ENCODE results near the gene MAGEA9B.
"Not testable (repeated sequence)": the region's sequence is repeated elsewhere in the genome, so short reads cannot be mapped to it uniquely, and the experiment has no call there.

The MAGEA9B gene

GRCh38 chrX:149572743-149573142 is 14.5 kb downstream of the MAGEA9B start:
- WGBS, 2 experiments = 71 to 88% methylated on average over 1 of the region's 1 CpG
- Histone ChIP-seq H3K27ac (ENCODE audit: insufficient read depth, low read depth, low read length, poor library complexity, severe bottlenecking) (no peak overlapping the region), H3K4me1 (ENCODE audit: control insufficient read depth, insufficient read depth, low read length) (peaks cover 4% of the 10 kb centered on the region), H3K9me3 (ENCODE audit: control insufficient read depth, low read length) (no peaks in the 10 kb centered on the region), H3K27me3 (ENCODE audit: control insufficient read depth, insufficient read depth, low read length, poor library complexity, severe bottlenecking) (no peaks in the 10 kb centered on the region), H3K4me3 (ENCODE audit: insufficient read depth, low read depth, low read length) (no peak overlapping the region), H3K36me3 (ENCODE audit: control insufficient read depth, insufficient read depth, low read length) (no peaks in the 10 kb centered on the region)

- WGBS, 2 experiments = 92% methylated on average over 7 of the region's 7 CpGs
- H3K27ac ChIP-seq (ENCODE audit: insufficient read depth, low read depth, low read length, poor library complexity, severe bottlenecking) = no peak overlapping the region
Observed at GRCh38 chrX:149571770-149572169, 15.5 kb downstream of the MAGEA9B start.

GRCh38 chrX:149570668-149571067 is 16.6 kb downstream of the MAGEA9B start:
- H3K9me3 ChIP-seq (ENCODE audit: control insufficient read depth, low read length) = no peaks in the 10 kb centered on the region
- H3K4me1 ChIP-seq (ENCODE audit: control insufficient read depth, insufficient read depth, low read length) = peaks cover 4% of the 10 kb centered on the region
- no peaks in the 10 kb centered on the region for H3K36me3 ChIP-seq (ENCODE audit: control insufficient read depth, insufficient read depth, low read length)
- no peak overlapping the region for H3K4me3 ChIP-seq (ENCODE audit: insufficient read depth, low read depth, low read length)
- 85% methylated on average over 6 of the region's 6 CpGs for WGBS, 2 experiments
- no peaks in the 10 kb centered on the region for H3K27me3 ChIP-seq (ENCODE audit: control insufficient read depth, insufficient read depth, low read length, poor library complexity, severe bottlenecking)
- H3K27ac ChIP-seq (ENCODE audit: insufficient read depth, low read depth, low read length, poor library complexity, severe bottlenecking) = no peak overlapping the region

More at GRCh38 chrX:149571770-149572169, 15.5 kb downstream of the MAGEA9B start:
- H3K9me3 ChIP-seq (ENCODE audit: control insufficient read depth, low read length) = no peaks in the 10 kb centered on the region
- no peaks in the 10 kb centered on the region for H3K36me3 ChIP-seq (ENCODE audit: control insufficient read depth, insufficient read depth, low read length)
- no peaks in the 10 kb centered on the region for H3K27me3 ChIP-seq (ENCODE audit: control insufficient read depth, insufficient read depth, low read length, poor library complexity, severe bottlenecking)
- H3K4me1 ChIP-seq (ENCODE audit: control insufficient read depth, insufficient read depth, low read length) = peaks cover 4% of the 10 kb centered on the region
- no peak overlapping the region for H3K4me3 ChIP-seq (ENCODE audit: insufficient read depth, low read depth, low read length)

DNA sequence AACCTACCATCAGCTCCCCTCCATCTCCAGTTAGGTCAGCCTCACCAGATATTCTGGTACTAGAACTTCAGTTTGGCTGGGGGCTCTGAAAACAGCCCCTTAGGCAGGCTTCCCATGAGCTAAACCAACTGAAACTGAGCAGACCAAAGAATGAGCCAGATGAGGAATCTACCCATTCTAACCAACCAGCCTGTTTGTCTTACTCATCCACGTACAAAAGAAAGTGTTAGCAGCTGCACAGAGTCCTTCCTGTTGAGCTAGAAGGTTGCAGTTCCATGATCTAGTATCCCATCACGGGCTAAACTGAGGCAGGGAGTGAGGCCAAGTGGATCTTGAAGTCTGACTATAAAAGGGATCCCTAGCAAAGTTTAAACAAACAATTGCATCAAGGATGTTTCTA is 17.5 kb downstream of the MAGEA9B start:
- H3K4me1 ChIP-seq (ENCODE audit: control insufficient read depth, insufficient read depth, low read length) = peaks cover 4% of the 10 kb centered on the region
- no peak overlapping the region for H3K4me3 ChIP-seq (ENCODE audit: insufficient read depth, low read depth, low read length)
- H3K27me3 ChIP-seq (ENCODE audit: control insufficient read depth, insufficient read depth, low read length, poor library complexity, severe bottlenecking) = no peaks in the 10 kb centered on the region
- H3K9me3 ChIP-seq (ENCODE audit: control insufficient read depth, low read length) = no peaks in the 10 kb centered on the region
- no peaks in the 10 kb centered on the region for H3K36me3 ChIP-seq (ENCODE audit: control insufficient read depth, insufficient read depth, low read length)
- no peak overlapping the region for H3K27ac ChIP-seq (ENCODE audit: insufficient read depth, low read depth, low read length, poor library complexity, severe bottlenecking)
- 88 to 92% methylated on average over 2 of the region's 2 CpGs for WGBS, 2 experiments

- no peaks in the 10 kb centered on the region for H3K36me3 ChIP-seq (ENCODE audit: control insufficient read depth, insufficient read depth, low read length)
- H3K4me3 ChIP-seq (ENCODE audit: insufficient read depth, low read depth, low read length) = no peak overlapping the region
- no peaks in the 10 kb centered on the region for H3K9me3 ChIP-seq (ENCODE audit: control insufficient read depth, low read length)
- no peaks in the 10 kb centered on the region for H3K27me3 ChIP-seq (ENCODE audit: control insufficient read depth, insufficient read depth, low read length, poor library complexity, severe bottlenecking)
- peaks cover 4% of the 10 kb centered on the region for H3K4me1 ChIP-seq (ENCODE audit: control insufficient read depth, insufficient read depth, low read length)
- 86 to 89% methylated on average over 4 to 5 of the region's 5 CpGs for WGBS, 2 experiments
- no peak overlapping the region for H3K27ac ChIP-seq (ENCODE audit: insufficient read depth, low read depth, low read length, poor library complexity, severe bottlenecking)
Observed at GRCh38 chrX:149568701-149569296, 18.5 kb downstream of the MAGEA9B start.

DNA sequence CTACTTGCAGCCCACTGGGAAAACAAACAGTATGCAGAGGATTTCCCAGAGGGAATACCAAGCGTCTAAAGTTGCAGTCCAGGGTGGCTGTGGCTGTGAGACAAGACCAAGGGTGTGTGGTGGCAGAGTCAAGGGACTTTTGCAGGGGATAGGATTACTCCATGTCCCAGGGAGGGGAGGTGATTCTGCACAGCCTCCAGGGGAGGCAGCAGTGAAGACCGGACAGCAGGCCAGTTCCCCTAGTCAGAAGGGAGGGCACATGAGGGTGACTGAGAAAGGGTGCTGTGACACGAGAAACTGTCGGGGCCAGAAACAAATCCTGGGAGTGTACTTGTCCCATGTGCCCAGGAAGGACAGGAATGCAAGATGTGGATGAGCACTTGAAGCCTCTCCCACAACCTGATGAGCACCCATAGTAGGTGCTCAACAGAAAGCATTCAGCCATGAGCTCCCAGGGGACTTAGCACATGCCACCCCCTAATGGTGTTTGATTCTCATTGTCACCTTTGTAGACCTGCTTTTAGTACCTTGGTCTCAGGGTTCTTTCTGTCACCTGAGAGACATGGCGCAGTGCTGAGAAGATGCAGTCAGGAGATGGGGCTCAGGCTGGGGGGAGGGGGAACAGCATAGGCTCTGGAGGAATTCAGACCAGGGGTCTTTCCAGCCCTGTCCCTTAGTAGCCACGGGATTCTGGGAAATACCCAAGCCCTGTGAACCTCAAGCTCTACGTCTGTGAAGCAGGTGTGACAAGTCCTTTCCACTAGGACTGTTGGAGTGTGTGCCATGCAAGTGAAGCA is 19.4 kb downstream of the MAGEA9B start:
- no peaks in the 10 kb centered on the region for H3K27me3 ChIP-seq (ENCODE audit: control insufficient read depth, insufficient read depth, low read length, poor library complexity, severe bottlenecking)

DNA sequence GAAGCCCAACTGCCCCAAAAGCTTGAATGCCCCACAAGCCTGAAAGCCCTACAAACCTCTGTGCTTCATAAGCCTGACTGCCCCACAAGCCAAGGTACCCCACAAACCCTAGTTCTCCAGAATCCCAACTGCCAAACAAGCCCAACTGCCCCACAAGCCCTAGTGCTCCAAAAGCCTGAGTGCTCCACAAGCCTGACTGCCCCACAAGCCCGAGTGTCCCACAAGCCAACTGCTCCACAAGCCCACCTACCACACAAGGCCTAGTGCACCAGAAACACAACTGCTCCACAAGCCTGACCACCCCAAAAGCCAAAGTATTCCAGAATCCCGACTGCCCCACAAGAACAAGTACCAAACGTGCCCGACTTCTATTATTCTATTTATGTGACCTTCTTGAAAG is 23.9 kb downstream of the MAGEA9B start:
- Histone ChIP-seq H3K4me1 (ENCODE audit: control insufficient read depth, insufficient read depth, low read length) (no peaks in the 10 kb centered on the region), H3K27me3 (ENCODE audit: control insufficient read depth, insufficient read depth, low read length, poor library complexity, severe bottlenecking) (no peaks in the 10 kb centered on the region), H3K9me3 (ENCODE audit: control insufficient read depth, low read length) (no peaks in the 10 kb centered on the region), H3K36me3 (ENCODE audit: control insufficient read depth, insufficient read depth, low read length) (no peaks in the 10 kb centered on the region), H3K27ac (ENCODE audit: insufficient read depth, low read depth, low read length, poor library complexity, severe bottlenecking) (no peak overlapping the region), H3K4me3 (ENCODE audit: insufficient read depth, low read depth, low read length) (no peak overlapping the region)
- 86 to 98% methylated on average over 3 to 4 of the region's 4 CpGs for WGBS, 2 experiments

More for the DNA sequence above, 19.4 kb downstream of the MAGEA9B start:
- Histone ChIP-seq H3K4me3 (ENCODE audit: insufficient read depth, low read depth, low read length) (no peak overlapping the region), H3K4me1 (ENCODE audit: control insufficient read depth, insufficient read depth, low read length) (peaks cover 4% of the 10 kb centered on the region), H3K9me3 (ENCODE audit: control insufficient read depth, low read length) (no peaks in the 10 kb centered on the region), H3K36me3 (ENCODE audit: control insufficient read depth, insufficient read depth, low read length) (no peaks in the 10 kb centered on the region), H3K27ac (ENCODE audit: insufficient read depth, low read depth, low read length, poor library complexity, severe bottlenecking) (no peak overlapping the region)
- 82 to 85% methylated on average over 7 of the region's 7 CpGs for WGBS, 2 experiments

DNA sequence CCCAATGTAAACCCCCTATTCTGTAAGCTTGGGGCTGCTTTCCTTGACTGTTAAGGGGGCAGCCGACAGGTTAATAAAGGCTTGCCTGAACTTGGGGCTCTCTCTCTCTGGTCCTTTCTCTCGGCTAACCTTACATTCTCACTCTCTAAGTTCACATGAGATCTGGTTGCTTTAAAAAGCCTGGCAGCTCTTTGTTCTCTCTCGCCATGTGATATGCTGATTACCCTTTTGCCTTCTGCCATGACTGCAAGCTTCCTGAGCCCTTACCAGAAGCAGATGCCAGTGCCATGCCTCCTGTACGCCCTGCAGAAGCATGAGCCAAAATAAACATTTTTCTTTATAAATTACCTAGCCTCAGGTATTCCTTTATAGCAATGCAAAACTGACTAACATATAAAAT is 32.0 kb downstream of the MAGEA9B start:
- no CpG with 5 or more reads among the region's 4 CpGs for whole genome bisulfite sequencing, 2 experiments
- H3K4me1 ChIP-seq (ENCODE audit: control insufficient read depth, insufficient read depth, low read length); H3K36me3 ChIP-seq (ENCODE audit: control insufficient read depth, insufficient read depth, low read length); H3K9me3 ChIP-seq (ENCODE audit: control insufficient read depth, low read length); H3K27me3 ChIP-seq (ENCODE audit: control insufficient read depth, insufficient read depth, low read length, poor library complexity, severe bottlenecking); H3K27ac ChIP-seq (ENCODE audit: insufficient read depth, low read depth, low read length, poor library complexity, severe bottlenecking); H3K4me3 ChIP-seq (ENCODE audit: insufficient read depth, low read depth, low read length): not testable (repeated sequence)

DNA sequence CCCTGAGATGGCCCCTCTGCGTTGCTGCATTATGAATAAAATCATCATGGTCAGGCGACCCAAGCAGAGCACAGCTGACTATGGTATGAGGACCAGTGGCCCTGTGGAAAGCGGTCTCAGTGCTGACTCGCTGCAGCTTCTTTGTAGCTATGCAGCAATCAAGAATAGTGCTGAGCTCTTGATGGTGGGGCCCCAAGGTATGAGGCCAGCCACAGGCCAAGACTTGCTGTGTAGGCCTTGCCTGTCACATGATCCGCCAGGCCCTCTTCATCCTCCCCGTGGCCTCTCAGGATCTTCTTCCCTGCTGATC is 35.4 kb downstream of the MAGEA9B start:
- H3K4me1 ChIP-seq (ENCODE audit: control insufficient read depth, insufficient read depth, low read length); H3K4me3 ChIP-seq (ENCODE audit: insufficient read depth, low read depth, low read length); H3K9me3 ChIP-seq (ENCODE audit: control insufficient read depth, low read length); H3K27me3 ChIP-seq (ENCODE audit: control insufficient read depth, insufficient read depth, low read length, poor library complexity, severe bottlenecking); H3K27ac ChIP-seq (ENCODE audit: insufficient read depth, low read depth, low read length, poor library complexity, severe bottlenecking); H3K36me3 ChIP-seq (ENCODE audit: control insufficient read depth, insufficient read depth, low read length): not testable (repeated sequence)
- WGBS, 2 experiments = no CpG with 5 or more reads among the region's 6 CpGs

- H3K27me3 ChIP-seq (ENCODE audit: control insufficient read depth, insufficient read depth, low read length, poor library complexity, severe bottlenecking); H3K4me1 ChIP-seq (ENCODE audit: control insufficient read depth, insufficient read depth, low read length); H3K9me3 ChIP-seq (ENCODE audit: control insufficient read depth, low read length); H3K36me3 ChIP-seq (ENCODE audit: control insufficient read depth, insufficient read depth, low read length); H3K4me3 ChIP-seq (ENCODE audit: insufficient read depth, low read depth, low read length); H3K27ac ChIP-seq (ENCODE audit: insufficient read depth, low read depth, low read length, poor library complexity, severe bottlenecking): not testable (repeated sequence)
- WGBS, 2 experiments = no CpG with 5 or more reads among the region's 4 CpGs
Observed at GRCh38 chrX:149551245-149551938, 35.9 kb downstream of the MAGEA9B start.
